Naive thymus-derived CD4-positive, alpha-beta T cell (primary cell): ENCODE measurements around the gene KLRC4. TPM values are rescaled to one million over a fixed set of nuclear protein-coding genes. Genes with fewer than 3 reads are reported as not detected.

Experiments
- ATAC-seq: fragments of 150-1000 bp; cut with Tn5 transposase; 2 replicates; pipeline ENCODE4 v1.10.0; 2021; ENCODE audit warnings: mild to moderate bottlenecking, moderate library complexity
- CTCF ChIA-PET: fragments of 350-600 bp; sonication (Branson Sonifier 250); formaldehyde crosslinking; loops from one replicate; lab custom pipeline; 2021; ENCODE audit warnings: antibody characterized with exemption; lab: Charles Lee
- POLR2A ChIA-PET: fragments of 350-600 bp; sonication (Branson Sonifier 250); formaldehyde crosslinking; loops from one replicate; lab custom pipeline; 2021; ENCODE audit warnings: antibody characterized with exemption, inconsistent platforms; lab: Charles Lee
- DNase-seq, 9 donors: peaks; one replicate each; pipeline versions ENCODE4 v3.0.0 to v3.0.0-alpha.2; 2020 to 2022; ENCODE audit warnings: mixed read lengths in 1 of 9
- H3K27ac ChIP-seq: one replicate; pipeline ENCODE4 v1.7.0; 2013; ENCODE audit warnings: mild to moderate bottlenecking, low read depth, low read length, moderate library complexity
- H3K27me3 ChIP-seq, 2 donors: one replicate each; pipeline ENCODE4 v1.7.0; 2013; ENCODE audit warnings: low read length in 2 of 2, mild to moderate bottlenecking in 2 of 2, moderate library complexity in 2 of 2; ENCODE audit not compliant: control insufficient read depth in 2 of 2, insufficient read depth in 2 of 2
- H3K36me3 ChIP-seq, 3 experiments: 1 replicate in 2 of 3; 2 replicates in 1 of 3; pipeline ENCODE4 v1.7.0; 2013; ENCODE audit warnings: low read length in 3 of 3, mild to moderate bottlenecking in 3 of 3, moderate library complexity in 1 of 3; ENCODE audit not compliant: insufficient read depth in 3 of 3, control insufficient read depth in 2 of 3
- H3K4me1 ChIP-seq, 2 donors: one replicate each; pipeline ENCODE4 v1.7.0; 2013; ENCODE audit warnings: low read length in 2 of 2, mild to moderate bottlenecking in 2 of 2, moderate library complexity in 1 of 2; ENCODE audit not compliant: control insufficient read depth in 2 of 2, insufficient read depth in 2 of 2
- H3K4me3 ChIP-seq: 2 replicates; pipeline ENCODE4 v1.7.0; 2013; ENCODE audit warnings: mild to moderate bottlenecking, low read length
- H3K9me3 ChIP-seq, 3 experiments: 1 replicate in 2 of 3; 2 replicates in 1 of 3; pipeline ENCODE4 v1.7.0; 2013; ENCODE audit warnings: low read length in 3 of 3; ENCODE audit not compliant: control insufficient read depth in 2 of 3
- H3K27ac Mint-ChIP-seq, 9 donors: one replicate each; pipeline ENCODE4 v1.8.0; 2020 to 2022; ENCODE audit warnings: mixed read lengths in 9 of 9, mild to moderate bottlenecking in 8 of 9, moderate library complexity in 5 of 9, inconsistent platforms in 2 of 9
- H3K27me3 Mint-ChIP-seq, 5 donors: one replicate each; pipeline ENCODE4 v1.8.0; 2021 to 2022; ENCODE audit warnings: mixed read lengths in 5 of 5, mild to moderate bottlenecking in 1 of 5
- H3K36me3 Mint-ChIP-seq, 5 donors: one replicate each; pipeline ENCODE4 v1.8.0; 2020 to 2022; ENCODE audit warnings: mixed read lengths in 5 of 5, mild to moderate bottlenecking in 3 of 5, inconsistent platforms in 1 of 5
- H3K4me1 Mint-ChIP-seq, 7 donors: one replicate each; pipeline ENCODE4 v1.8.0; 2020 to 2022; ENCODE audit warnings: mixed read lengths in 7 of 7, mild to moderate bottlenecking in 3 of 7, inconsistent platforms in 1 of 7
- H3K4me3 Mint-ChIP-seq, 10 donors: one replicate each; pipeline ENCODE4 v1.8.0; 2020 to 2022; ENCODE audit warnings: mild to moderate bottlenecking in 10 of 10, mixed read lengths in 10 of 10, moderate library complexity in 6 of 10, inconsistent platforms in 2 of 10
- H3K9me3 Mint-ChIP-seq, 11 donors: one replicate each; pipeline ENCODE4 v1.8.0; 2020 to 2022; ENCODE audit warnings: mixed read lengths in 11 of 11, mild to moderate bottlenecking in 4 of 11, inconsistent platforms in 1 of 11, moderate library complexity in 1 of 11
- intact Hi-C, 2 donors: fragments of 100-400 bp; cut with micrococcal nuclease; formaldehyde crosslinking; loops; one replicate each; pipeline ENCODE4 v1.15.1; 2023
- polyA plus RNA-seq, 2 donors: library from polyadenylated mRNA; unstranded; fragments of 300-500 nt; fragmentation: Illumina TruSeq; gene quantifications; one replicate each; pipeline ENCODE4 v1.2.3, GENCODE V29; 2021
- total RNA-seq, 6 experiments: library from RNA in 5 of 6; stranded (reverse) in 5 of 6; gene quantifications; 1 replicate in 5 of 6; 2 replicates in 1 of 6; pipeline ENCODE4 v1.2.3 and lab custom pipeline; 2021 to 2026

The KLRC4 gene
- total and polyA plus RNA-seq, 7 experiments from 2014 or later: 0.69 to 11.8 TPM; not detected in 5

DNA sequence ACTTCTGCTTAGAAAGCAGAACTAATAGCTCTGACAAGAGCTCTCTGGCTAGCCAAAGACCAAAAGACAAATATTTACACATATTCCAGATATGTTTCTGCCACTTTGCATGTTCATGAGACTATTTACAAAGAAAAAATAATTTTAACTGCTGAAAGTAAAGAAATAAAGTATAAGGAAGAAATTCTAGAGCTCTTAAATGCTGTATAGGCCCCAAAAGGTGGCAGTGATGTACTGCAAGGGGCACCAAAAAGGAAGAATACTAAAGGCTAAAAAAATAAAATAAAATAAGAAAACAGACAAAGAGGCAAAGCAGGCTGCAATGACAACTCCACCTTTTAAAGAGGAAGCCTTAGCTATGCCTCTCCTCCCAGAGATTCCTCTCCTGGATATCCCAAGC, 42.7 kb downstream of the KLRC4 start:
- no peak overlapping the region for H3K27ac ChIP-seq
- ChIA-PET CTCF (interaction anchor here (1.2 to 2.2 kb wide), 4 partner anchors 191 to 384 kb away, joined by 3 to 9 read pairs (median 4); no protein-coding TSS in a partner anchor), POLR2A (interaction anchor here (0.6 to 1.1 kb wide), 2 partner anchors 45 to 331 kb away, joined by 3 read pairs; no protein-coding TSS in a partner anchor)
- H3K9me3 Mint-ChIP-seq: peaks cover 0 to 3% (median 0%) of the 10 kb centered on the region in 11 donors
- intact Hi-C loops: loop anchor here (5.0 to 10.0 kb wide), 3 partner anchors 152 to 1085 kb away; partner anchors contain the start of genes GABARAPL1 (in 1 of the 2) and STYK1 (in 1 of the 2)
- DNase-seq (peak in 4 of 9 donors; percentile 25 to 44 (median 31)), ATAC-seq (peak; percentile 36)
- H3K36me3 ChIP-seq: peaks cover 0 to 17% (median 0%) of the 10 kb centered on the region in 3 experiments
- H3K4me3 Mint-ChIP-seq: peak overlapping the region in 2 of 10 donors; percentile 29 to 31
- no peaks in the 10 kb centered on the region for H3K9me3 ChIP-seq
- H3K27ac Mint-ChIP-seq: peak overlapping the region in 2 of 9 donors; percentile 53 to 60
- H3K4me1 ChIP-seq: peaks cover 21 to 63% of the 10 kb centered on the region in 2 donors
- H3K4me1 Mint-ChIP-seq: peaks cover 0 to 25% (median 11%) of the 10 kb centered on the region in 7 donors
- peaks cover 0 to 4% (median 3%) of the 10 kb centered on the region in 5 donors for H3K36me3 Mint-ChIP-seq
- H3K27me3 ChIP-seq: no peaks in the 10 kb centered on the region
- peaks cover 0 to 25% (median 0%) of the 10 kb centered on the region in 5 donors for H3K27me3 Mint-ChIP-seq
- no peak overlapping the region for H3K4me3 ChIP-seq

DNA sequence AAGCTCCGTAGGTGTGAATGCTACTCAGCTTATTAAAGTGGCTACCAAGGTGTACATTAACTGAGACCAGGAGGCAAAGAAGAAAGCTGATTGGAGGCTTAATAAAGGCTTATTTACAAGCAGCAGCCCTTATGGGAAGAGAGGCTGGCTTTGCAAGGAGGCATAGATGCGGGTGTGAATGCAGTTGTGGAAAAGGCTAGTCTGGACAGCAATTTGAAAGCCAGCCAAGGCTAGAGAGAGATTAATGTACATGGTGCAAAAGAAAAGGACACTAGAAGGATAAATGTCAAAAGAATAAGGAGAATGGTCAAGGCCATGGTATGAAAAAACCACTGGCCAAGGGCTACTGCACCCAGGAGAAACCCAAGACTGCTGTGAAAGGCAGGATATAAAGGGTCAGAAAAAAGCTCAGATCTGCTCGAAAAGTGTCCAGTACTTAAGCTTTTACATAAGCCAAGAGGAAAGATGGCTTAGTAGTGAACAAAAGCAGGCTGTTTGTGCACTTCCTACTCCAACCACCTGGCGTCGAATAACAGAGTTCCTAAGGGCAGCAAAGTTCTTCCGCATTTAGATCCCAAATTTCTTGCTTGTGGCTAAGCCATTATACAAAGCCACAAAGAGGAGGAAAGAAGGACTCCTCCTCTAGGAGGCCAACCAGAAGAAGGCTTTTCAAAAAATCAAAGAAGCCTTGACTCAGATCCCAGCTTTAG, 43.7 kb downstream of the KLRC4 start:
- H3K27me3 Mint-ChIP-seq: peaks cover 0 to 25% (median 0%) of the 10 kb centered on the region in 5 donors
- ATAC-seq: no peak
- H3K27ac ChIP-seq: peak overlapping the region; percentile 85
- H3K27ac Mint-ChIP-seq: no peak overlapping the region
- H3K4me3 ChIP-seq: peak overlapping the region; percentile 81
- no peak for DNase-seq
- no peaks in the 10 kb centered on the region for H3K9me3 ChIP-seq
- H3K27me3 ChIP-seq: no peaks in the 10 kb centered on the region
- H3K4me1 ChIP-seq: peaks cover 21 to 55% of the 10 kb centered on the region in 2 donors
- intact Hi-C loops: loop anchor here (1.0 to 10.0 kb wide), 13 partner anchors 151 to 1901 kb away; partner anchors contain the start of genes GABARAPL1 (in 2 of the 2), MAGOHB (in 2 of the 2), SMIM10L1 (in 2 of the 2) and STYK1 (in 2 of the 2)
- peaks cover 0 to 8% (median 0%) of the 10 kb centered on the region in 3 experiments for H3K36me3 ChIP-seq
- peaks cover 0 to 3% (median 0%) of the 10 kb centered on the region in 11 donors for H3K9me3 Mint-ChIP-seq
- ChIA-PET POLR2A (interaction anchor here (0.6 to 1.6 kb wide), 6 partner anchors 63 to 916 kb away, joined by 3 to 7 read pairs (median 4); partner anchors contain the start of genes GABARAPL1 and MAGOHB), CTCF (interaction anchor here (0.5 to 2.2 kb wide), 5 partner anchors 192 to 623 kb away, joined by 3 to 9 read pairs (median 5); no protein-coding TSS in a partner anchor)
- no peak overlapping the region for H3K4me3 Mint-ChIP-seq
- peaks cover 0 to 4% (median 3%) of the 10 kb centered on the region in 5 donors for H3K36me3 Mint-ChIP-seq
- peaks cover 6 to 29% (median 13%) of the 10 kb centered on the region in 7 donors for H3K4me1 Mint-ChIP-seq

DNA sequence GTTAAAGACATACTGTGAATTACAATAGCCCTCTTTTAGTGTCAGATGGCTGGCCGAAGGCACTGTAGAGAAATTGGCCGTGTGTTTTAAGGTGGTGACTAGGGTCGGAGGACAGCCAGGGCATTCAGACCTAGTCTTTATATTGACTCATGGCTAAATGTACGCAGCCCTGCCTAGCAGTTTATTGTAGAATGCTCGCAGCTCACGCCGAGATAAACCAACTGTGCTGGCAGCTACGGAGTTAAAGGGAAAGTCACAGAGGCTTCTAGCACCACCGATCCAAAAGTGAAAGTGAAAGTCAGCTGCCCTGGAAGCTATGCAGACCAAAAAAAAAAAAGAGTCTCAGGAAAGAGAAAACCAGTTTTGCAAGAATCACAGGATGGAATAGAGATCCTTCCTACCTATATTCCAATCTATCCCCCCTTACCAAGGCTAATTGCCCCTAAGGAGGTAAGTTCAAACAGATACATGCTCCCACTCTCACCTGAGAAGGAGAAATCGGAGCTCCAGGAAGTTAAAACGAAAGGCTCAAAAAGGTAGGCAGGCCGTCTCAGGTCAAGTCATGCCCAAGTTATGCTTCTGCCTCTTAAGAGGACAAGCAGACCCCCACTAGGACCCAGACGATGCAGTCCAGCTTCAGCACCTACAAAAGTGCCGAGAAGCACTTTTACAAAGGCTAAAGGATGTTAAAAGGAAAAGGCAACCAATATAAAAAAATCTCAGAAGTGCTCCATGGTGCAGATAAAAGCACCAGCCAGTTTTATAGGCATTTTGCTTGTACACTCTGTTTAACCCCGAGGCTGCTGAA, 44.5 kb downstream of the KLRC4 start:
- no peaks in the 10 kb centered on the region for H3K9me3 ChIP-seq
- peaks cover 6 to 25% (median 13%) of the 10 kb centered on the region in 7 donors for H3K4me1 Mint-ChIP-seq
- H3K27me3 ChIP-seq: no peaks in the 10 kb centered on the region
- peaks cover 0 to 6% (median 0%) of the 10 kb centered on the region in 3 experiments for H3K36me3 ChIP-seq
- DNase-seq: peak; percentile 20 to 83 (median 77)
- H3K36me3 Mint-ChIP-seq: peaks cover 0 to 4% (median 3%) of the 10 kb centered on the region in 5 donors
- POLR2A ChIA-PET: interaction anchor here (0.6 to 1.6 kb wide), 4 partner anchors 152 to 915 kb away, joined by 3 to 7 read pairs (median 4); partner anchors contain the start of genes GABARAPL1 and MAGOHB
- H3K27ac ChIP-seq: peak overlapping the region; percentile 85
- intact Hi-C loops: loop anchor here (1.0 to 10.0 kb wide), 14 partner anchors 150 to 1902 kb away; partner anchors contain the start of genes GABARAPL1 (in 2 of the 2), MAGOHB (in 2 of the 2), SMIM10L1 (in 2 of the 2) and STYK1 (in 2 of the 2)
- no peak overlapping the region for H3K4me3 Mint-ChIP-seq
- peaks cover 0 to 32% (median 0%) of the 10 kb centered on the region in 5 donors for H3K27me3 Mint-ChIP-seq
- CTCF ChIA-PET: interaction anchor here (2.2 kb wide), 1 partner anchor 197 kb away, joined by 9 read pairs; no protein-coding TSS in a partner anchor
- no peak overlapping the region for H3K27ac Mint-ChIP-seq
- peaks cover 21 to 47% of the 10 kb centered on the region in 2 donors for H3K4me1 ChIP-seq
- peak; percentile 86 for ATAC-seq
- H3K9me3 Mint-ChIP-seq: peaks cover 0 to 3% (median 0%) of the 10 kb centered on the region in 11 donors
- peak overlapping the region; percentile 81 for H3K4me3 ChIP-seq

DNA sequence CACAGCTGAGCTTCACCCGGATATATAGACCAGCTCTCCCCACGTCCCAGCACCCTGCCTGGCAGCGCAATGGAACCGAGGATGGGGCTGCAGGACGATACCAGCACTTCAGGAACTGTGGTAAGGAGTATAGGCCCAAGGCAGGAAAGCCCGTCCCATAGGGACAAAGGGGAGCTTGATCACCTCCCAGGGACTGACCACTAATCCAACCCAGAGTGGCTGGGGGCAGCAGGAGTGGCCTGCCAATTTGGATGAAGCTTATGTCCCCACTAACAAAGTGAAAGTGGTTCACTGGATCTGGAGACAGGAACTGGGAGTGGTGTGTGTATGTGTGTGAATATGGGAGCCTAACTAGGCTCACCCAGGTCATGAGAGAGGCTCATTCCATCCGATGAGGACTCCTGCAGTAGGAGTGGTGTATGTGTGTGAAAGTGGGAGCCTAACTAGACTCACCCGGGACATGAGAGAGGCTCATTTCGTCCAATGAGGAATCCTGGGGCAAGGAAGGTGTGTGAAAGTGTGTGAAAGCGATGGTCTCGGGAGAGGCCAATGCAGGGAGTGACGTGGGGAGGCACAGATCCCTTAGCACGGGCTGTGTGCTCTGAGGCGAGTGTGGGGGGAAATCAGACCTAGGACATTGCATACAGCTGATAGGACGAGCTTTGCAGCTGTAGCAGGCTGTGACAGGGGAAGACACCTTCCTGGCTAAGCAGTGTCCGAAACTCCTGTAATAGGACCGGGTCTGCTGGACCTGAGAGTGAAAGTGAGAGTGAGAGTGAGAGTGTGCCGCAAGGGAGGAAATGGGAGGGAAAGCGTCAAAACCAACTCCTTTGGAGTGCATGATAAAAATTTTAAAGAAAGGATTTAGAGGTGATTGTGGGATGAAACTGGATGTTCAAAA, 45.4 kb downstream of the KLRC4 start:
- Histone ChIP-seq H3K27ac (peak overlapping the region; percentile 85), H3K9me3 (no peaks in the 10 kb centered on the region), H3K4me3 (peak overlapping the region; percentile 81), H3K27me3 (no peaks in the 10 kb centered on the region), H3K36me3 (peaks cover 0 to 6% (median 0%) of the 10 kb centered on the region in 3 experiments), H3K4me1 (peaks cover 21 to 40% of the 10 kb centered on the region in 2 donors)
- ChIA-PET POLR2A (interaction anchor here (0.6 to 1.6 kb wide), 3 partner anchors 151 to 415 kb away, joined by 3 to 7 read pairs (median 3); partner anchors contain the start of gene GABARAPL1), CTCF (interaction anchor here (0.7 kb wide), 1 partner anchor 1325 kb away, joined by 3 read pairs; no protein-coding TSS in a partner anchor)
- Mint-ChIP-seq H3K4me3 (no peak overlapping the region), H3K36me3 (peaks cover 0 to 4% (median 3%) of the 10 kb centered on the region in 5 donors), H3K4me1 (peaks cover 6 to 26% (median 13%) of the 10 kb centered on the region in 7 donors), H3K27me3 (peaks cover 0 to 35% (median 0%) of the 10 kb centered on the region in 5 donors), H3K27ac (no peak overlapping the region), H3K9me3 (peaks cover 0 to 3% (median 0%) of the 10 kb centered on the region in 11 donors)
- intact Hi-C loops: loop anchor here (2.0 to 10.0 kb wide), 7 partner anchors 149 to 1903 kb away; partner anchors contain the start of genes GABARAPL1 (in 1 of the 2), LRP6 (in 1 of the 2), MAGOHB (in 1 of the 2) and SMIM10L1 (in 1 of the 2)
- peak; percentile 69 for ATAC-seq
- DNase-seq: peak; percentile 17 to 56 (median 41)

DNA sequence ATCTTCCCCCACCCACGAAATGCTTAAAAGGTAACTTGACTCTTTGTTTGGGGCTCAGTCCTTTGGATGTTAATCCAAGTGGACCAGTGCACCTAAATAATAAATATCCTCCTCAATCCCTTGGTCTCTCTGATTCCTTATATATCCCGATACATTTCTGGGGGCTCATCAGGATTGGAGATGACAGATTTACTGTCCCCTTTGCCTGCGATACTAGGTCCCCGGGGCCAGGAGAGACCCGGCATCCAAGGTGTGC, 46.0 kb downstream of the KLRC4 start:
- Histone ChIP-seq H3K4me1 (peaks cover 21 to 38% of the 10 kb centered on the region in 2 donors), H3K27me3 (no peaks in the 10 kb centered on the region), H3K9me3 (no peaks in the 10 kb centered on the region), H3K27ac (peak overlapping the region; percentile 85), H3K36me3 (peaks cover 0 to 6% (median 0%) of the 10 kb centered on the region in 3 experiments), H3K4me3 (no peak overlapping the region)
- CTCF ChIA-PET: interaction anchor here (0.7 kb wide), 1 partner anchor 1326 kb away, joined by 3 read pairs; no protein-coding TSS in a partner anchor
- H3K4me1 Mint-ChIP-seq: peaks cover 7 to 27% (median 12%) of the 10 kb centered on the region in 7 donors
- POLR2A ChIA-PET: interaction anchor here (0.6 to 1.4 kb wide), 2 partner anchors 250 to 414 kb away, joined by 3 read pairs; no protein-coding TSS in a partner anchor
- no peak overlapping the region for H3K4me3 Mint-ChIP-seq
- H3K27me3 Mint-ChIP-seq: peaks cover 0 to 36% (median 0%) of the 10 kb centered on the region in 5 donors
- intact Hi-C loops: loop anchor here (5.0 to 10.0 kb wide), 3 partner anchors 149 to 1184 kb away; partner anchors contain the start of genes GABARAPL1 (in 1 of the 2) and STYK1 (in 1 of the 2)
- peaks cover 0 to 3% (median 0%) of the 10 kb centered on the region in 11 donors for H3K9me3 Mint-ChIP-seq
- no peak for DNase-seq
- peaks cover 0 to 5% (median 4%) of the 10 kb centered on the region in 5 donors for H3K36me3 Mint-ChIP-seq
- no peak for ATAC-seq
- H3K27ac Mint-ChIP-seq: no peak overlapping the region
